ENCODE data around the gene BTBD10.

DNA sequence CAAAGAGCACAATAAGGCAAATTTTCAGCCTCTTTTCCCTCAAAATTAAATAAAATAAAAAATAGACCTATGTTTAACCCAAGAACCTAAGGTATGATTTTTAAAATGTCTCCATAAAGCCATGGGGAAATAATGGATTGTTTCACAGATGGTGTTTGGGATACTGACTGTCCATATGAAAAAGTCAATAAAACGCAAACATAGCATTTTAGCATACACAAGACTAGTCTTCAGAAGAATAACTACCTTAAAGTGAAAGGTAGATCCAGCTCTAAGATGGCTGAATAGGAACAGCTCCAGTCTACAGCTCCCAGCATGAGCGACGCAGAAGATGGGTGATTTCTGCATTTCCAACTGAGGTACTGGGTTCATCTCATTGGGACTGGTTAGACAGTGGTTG is 16.7 kb upstream of the BTBD10 start:
- no peak for TF ChIP-seq SMC3 (conservative IDR thresholded peaks at IDR 0.05; ENCODE audit: poor library complexity)
- TF ChIP-seq, protein P1, sequence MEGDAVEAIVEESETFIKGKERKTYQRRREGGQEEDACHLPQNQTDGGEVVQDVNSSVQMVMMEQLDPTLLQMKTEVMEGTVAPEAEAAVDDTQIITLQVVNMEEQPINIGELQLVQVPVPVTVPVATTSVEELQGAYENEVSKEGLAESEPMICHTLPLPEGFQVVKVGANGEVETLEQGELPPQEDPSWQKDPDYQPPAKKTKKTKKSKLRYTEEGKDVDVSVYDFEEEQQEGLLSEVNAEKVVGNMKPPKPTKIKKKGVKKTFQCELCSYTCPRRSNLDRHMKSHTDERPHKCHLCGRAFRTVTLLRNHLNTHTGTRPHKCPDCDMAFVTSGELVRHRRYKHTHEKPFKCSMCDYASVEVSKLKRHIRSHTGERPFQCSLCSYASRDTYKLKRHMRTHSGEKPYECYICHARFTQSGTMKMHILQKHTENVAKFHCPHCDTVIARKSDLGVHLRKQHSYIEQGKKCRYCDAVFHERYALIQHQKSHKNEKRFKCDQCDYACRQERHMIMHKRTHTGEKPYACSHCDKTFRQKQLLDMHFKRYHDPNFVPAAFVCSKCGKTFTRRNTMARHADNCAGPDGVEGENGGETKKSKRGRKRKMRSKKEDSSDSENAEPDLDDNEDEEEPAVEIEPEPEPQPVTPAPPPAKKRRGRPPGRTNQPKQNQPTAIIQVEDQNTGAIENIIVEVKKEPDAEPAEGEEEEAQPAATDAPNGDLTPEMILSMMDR (IDR thresholded peaks at IDR 0.05; ENCODE audit: poor library complexity, severe bottlenecking), result no peak
- no peak for TF ChIP-seq EZH2 (IDR thresholded peaks at IDR 0.05; ENCODE audit: borderline replicate concordance, insufficient read depth, low read length, poor library complexity, severe bottlenecking)

Data from neural cell (in vitro differentiated cells).